ENCODE measurements around the gene HMGCL. TPM values are rescaled to one million over a fixed set of nuclear protein-coding genes. Genes with fewer than 3 reads are reported as not detected.

The HMGCL gene
- total RNA-seq, 1 donor from 2014 or later: 46.6 TPM

DNA sequence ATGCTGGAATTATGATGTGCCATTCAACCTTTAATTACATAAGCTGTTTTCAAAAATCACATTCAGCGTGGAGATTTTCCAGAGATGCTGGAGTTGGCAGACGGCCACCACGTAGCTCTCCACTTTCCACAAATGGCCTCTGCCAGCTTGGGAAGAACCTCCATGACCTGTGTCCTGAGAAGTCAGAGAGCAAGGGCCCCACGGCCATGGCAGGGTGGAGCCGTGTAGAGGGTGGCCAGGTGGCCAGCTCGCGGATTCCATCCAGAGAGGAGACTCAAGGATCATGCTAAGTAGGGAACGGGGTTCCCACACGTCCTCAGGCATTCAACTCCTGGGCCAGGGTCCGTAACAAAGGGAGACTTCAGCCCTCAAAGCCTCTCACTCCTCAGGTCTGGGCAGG is 23.4 kb downstream of the HMGCL start:
- H3K4me3 ChIP-seq (ENCODE audit: low read depth, low read length): no peak overlapping the region
- DNase-seq (ENCODE audit: low read depth) (no peak), FAIRE-seq (no peak)
- H3K27me3 ChIP-seq (ENCODE audit: control insufficient read depth, insufficient read depth, low read length): no peaks in the 10 kb centered on the region
- TF ChIP-seq, protein P1, sequence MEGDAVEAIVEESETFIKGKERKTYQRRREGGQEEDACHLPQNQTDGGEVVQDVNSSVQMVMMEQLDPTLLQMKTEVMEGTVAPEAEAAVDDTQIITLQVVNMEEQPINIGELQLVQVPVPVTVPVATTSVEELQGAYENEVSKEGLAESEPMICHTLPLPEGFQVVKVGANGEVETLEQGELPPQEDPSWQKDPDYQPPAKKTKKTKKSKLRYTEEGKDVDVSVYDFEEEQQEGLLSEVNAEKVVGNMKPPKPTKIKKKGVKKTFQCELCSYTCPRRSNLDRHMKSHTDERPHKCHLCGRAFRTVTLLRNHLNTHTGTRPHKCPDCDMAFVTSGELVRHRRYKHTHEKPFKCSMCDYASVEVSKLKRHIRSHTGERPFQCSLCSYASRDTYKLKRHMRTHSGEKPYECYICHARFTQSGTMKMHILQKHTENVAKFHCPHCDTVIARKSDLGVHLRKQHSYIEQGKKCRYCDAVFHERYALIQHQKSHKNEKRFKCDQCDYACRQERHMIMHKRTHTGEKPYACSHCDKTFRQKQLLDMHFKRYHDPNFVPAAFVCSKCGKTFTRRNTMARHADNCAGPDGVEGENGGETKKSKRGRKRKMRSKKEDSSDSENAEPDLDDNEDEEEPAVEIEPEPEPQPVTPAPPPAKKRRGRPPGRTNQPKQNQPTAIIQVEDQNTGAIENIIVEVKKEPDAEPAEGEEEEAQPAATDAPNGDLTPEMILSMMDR (IDR thresholded peaks at IDR 0.05; ENCODE audit: insufficient read depth, low read length, severe bottlenecking): no peak
- peaks cover 22% of the 10 kb centered on the region for H3K36me3 ChIP-seq (ENCODE audit: control insufficient read depth, insufficient read depth, low read length)

DNA sequence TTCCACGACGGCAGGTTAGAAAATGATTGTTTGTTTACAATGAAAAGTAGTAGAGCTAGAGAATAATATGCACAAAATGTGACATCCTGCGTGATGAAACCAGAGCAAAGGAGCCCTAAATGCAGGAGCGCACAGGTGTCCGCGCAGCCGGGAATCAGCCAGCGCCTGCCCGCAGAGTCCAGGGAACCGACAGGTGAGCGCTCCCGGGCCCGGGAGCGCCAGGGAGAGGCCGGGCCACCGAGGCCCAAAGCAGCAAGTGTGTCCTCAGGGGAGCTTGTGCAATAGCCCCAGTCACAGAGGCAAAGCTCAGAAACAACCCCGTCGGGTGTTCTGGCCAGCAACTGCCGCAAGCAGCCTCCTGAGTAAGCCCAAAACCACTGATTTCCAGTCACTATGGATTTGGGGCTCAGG is 23.9 kb downstream of the HMGCL start:
- no peak for DNase-seq (ENCODE audit: low read depth)
- TF ChIP-seq, protein P1 (IDR thresholded peaks at IDR 0.05; ENCODE audit: insufficient read depth, low read length, severe bottlenecking): no peak
- no peak for FAIRE-seq
- Histone ChIP-seq H3K4me3 (ENCODE audit: low read depth, low read length) (peak overlapping the region; percentile 95), H3K36me3 (ENCODE audit: control insufficient read depth, insufficient read depth, low read length) (peaks cover 26% of the 10 kb centered on the region), H3K27me3 (ENCODE audit: control insufficient read depth, insufficient read depth, low read length) (no peaks in the 10 kb centered on the region)

DNA sequence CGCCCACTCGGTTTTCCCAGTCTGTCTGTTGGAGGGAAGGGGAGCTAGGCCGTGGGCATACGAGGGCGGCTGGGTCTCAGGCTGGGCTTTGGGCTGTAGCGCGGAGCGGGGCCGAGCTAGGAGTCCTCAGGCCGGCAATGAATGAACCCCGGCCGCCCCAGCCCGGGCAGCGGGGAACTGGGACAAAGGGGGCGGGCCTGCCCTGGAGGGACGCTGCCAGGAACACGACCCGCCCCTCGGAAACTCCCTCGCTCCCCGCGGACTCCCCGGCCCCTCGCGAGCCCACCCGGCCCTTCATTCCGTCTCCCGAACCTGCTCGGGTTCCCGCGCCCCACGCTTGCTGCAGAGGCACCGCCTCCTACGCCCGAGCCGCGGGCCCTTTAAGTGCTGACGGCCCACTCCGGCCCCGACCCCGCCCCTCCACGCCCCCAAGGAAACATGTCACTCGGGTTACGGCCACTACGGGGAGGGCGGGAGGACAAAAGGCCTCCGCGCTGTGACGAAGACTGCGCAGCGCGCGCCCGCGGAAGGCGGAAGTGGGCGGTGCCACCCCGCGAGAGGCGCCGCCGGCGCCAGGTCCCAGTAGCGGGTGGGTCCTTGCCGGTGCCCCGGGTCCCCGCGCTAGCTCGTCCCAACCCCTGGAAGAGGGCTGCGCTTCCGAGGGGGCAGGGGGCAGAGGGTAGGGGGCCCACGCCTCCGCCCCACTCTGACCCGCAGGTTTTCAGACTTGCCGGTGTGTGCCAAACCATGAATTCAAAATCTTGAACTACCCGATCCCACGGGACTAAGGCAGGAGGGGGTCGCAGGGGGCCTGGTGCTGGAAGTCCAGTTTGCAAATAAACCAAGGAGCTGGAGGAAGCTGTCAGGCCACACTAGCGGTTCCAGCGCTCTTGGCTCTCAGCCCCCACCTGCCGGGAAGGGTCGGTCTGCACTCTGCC is 24.6 kb downstream of the HMGCL start, which contains the start of gene GALE:
Gene GALE, minus strand, starts transcription at position 355 of the 938 bp plus-strand sequence. CDS start 1,747 bp downstream, outside the sequence.
- Histone ChIP-seq H3K4me3 (ENCODE audit: low read depth, low read length) (peak within 1 kb of the TSS; percentile 95), H3K36me3 (ENCODE audit: control insufficient read depth, insufficient read depth, low read length) (peaks cover 31% of the 10 kb centered on the region), H3K27me3 (ENCODE audit: control insufficient read depth, insufficient read depth, low read length) (no peaks in the 10 kb centered on the region)
- DNase-seq (ENCODE audit: low read depth): peak; percentile 81
- FAIRE-seq: no peak
- TF ChIP-seq, protein P1 (IDR thresholded peaks at IDR 0.05; ENCODE audit: insufficient read depth, low read length, severe bottlenecking): no peak

DNA sequence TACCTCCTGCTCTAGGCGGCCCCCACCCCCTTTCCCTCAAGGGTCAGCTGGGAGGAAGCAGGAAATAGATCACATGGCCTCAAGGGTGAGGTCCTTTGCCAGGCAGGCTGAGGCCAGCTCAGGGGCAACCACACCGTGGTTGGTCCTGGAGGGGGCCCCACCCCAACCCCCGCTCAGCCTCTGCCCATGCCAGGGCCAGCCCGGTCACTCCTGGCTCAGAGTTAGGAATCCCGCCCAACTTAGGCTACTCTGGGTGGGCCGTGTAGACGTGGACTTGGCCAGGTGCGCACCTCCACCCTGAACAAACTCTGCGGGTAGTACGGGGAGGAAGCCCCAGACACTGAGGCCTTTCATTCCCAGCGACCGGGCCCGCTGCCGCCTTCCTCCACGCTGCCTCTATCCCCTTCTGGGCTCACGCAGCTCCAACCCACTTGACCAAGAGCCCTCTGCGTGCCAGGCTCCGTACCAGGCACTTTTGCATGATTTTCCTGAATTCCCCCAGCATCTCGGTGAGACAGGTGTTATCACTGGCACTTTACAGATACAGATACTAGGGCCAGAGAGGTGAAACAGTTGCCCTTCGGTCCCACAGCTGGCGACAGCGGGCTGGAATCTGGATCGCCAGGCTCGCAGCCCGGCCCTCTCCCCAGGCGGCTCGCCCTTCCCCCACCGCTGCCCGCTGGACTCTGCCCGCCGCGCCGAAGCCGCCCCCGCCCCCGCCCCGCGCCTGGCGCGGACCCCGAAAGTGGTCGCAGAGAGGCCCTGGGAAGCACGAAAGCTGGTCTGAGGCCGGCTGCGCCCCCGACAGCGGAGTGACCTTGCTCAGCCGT is 25.4 kb downstream of the HMGCL start:
- Histone ChIP-seq H3K36me3 (ENCODE audit: control insufficient read depth, insufficient read depth, low read length) (peaks cover 29% of the 10 kb centered on the region), H3K27me3 (ENCODE audit: control insufficient read depth, insufficient read depth, low read length) (no peaks in the 10 kb centered on the region), H3K4me3 (ENCODE audit: low read depth, low read length) (peak overlapping the region; percentile 95)
- FAIRE-seq: peak; percentile 13
- TF ChIP-seq, protein P1 (IDR thresholded peaks at IDR 0.05; ENCODE audit: insufficient read depth, low read length, severe bottlenecking): no peak
- DNase-seq (ENCODE audit: low read depth): peak; percentile 90

DNA sequence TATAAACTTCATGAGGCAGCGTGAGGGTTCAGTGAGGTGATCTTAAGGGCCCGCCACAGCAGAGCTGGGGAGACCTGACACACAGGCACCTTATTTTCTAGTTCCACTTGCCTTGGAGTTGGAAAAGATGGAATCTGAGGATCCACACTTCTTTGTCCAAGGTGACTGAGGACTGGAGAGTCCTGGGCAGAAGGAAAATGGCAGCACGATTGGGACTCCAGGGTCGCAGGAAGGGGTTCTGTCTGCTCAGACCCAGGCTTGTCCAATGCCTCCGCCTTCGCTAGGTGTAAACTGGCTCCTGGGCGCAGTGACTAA is 26.0 kb downstream of the HMGCL start:
- FAIRE-seq (no peak), DNase-seq (ENCODE audit: low read depth) (no peak)
- TF ChIP-seq, protein P1 (IDR thresholded peaks at IDR 0.05; ENCODE audit: insufficient read depth, low read length, severe bottlenecking): no peak
- Histone ChIP-seq H3K4me3 (ENCODE audit: low read depth, low read length) (peak overlapping the region; percentile 95), H3K27me3 (ENCODE audit: control insufficient read depth, insufficient read depth, low read length) (no peaks in the 10 kb centered on the region), H3K36me3 (ENCODE audit: control insufficient read depth, insufficient read depth, low read length) (peaks cover 32% of the 10 kb centered on the region)
